Testis (tissue), 3 donors: ENCODE results near the gene PODNL1. TPM values are rescaled to one million over a fixed set of nuclear protein-coding genes. Genes with fewer than 3 reads are reported as not detected.

Experiments
- DNase-seq: peaks from one replicate; pipeline ENCODE4 v3.0.0-alpha.2; 2019
- H3K27ac ChIP-seq, 2 donors: fragments of 200-600 bp; sonication (generic); one replicate each; pipeline ENCODE4 v1.5.1; 2019
- H3K27me3 ChIP-seq: fragments of 200-600 bp; sonication (generic); one replicate; pipeline ENCODE4 v1.5.1; 2019
- H3K36me3 ChIP-seq: fragments of 200-600 bp; sonication (generic); one replicate; pipeline ENCODE4 v1.5.1; 2017; ENCODE audit warnings: low read depth; ENCODE audit errors: missing control alignments
- H3K4me1 ChIP-seq: fragments of 200-600 bp; sonication (generic); one replicate; pipeline ENCODE4 v1.5.1; 2019
- H3K4me3 ChIP-seq, 2 donors: fragments of 200-600 bp; sonication (generic); one replicate each; pipeline ENCODE4 v1.5.1; 2017 to 2019
- H3K9me3 ChIP-seq: fragments of 200-600 bp; sonication (generic); one replicate; pipeline ENCODE4 v1.5.1; 2017
- CTCF ChIP-seq, 3 experiments: fragments of 450-650 bp in 2 of 3; fragments of 200-600 bp in 1 of 3; sonication (generic) in 1 of 3; IDR thresholded peaks; one replicate each; pipeline ENCODE4 v1.5.1; 2016 to 2019; ENCODE audit warnings: antibody characterized with exemption in 3 of 3, mild to moderate bottlenecking in 2 of 3, moderate library complexity in 1 of 3
- POLR2A ChIP-seq: fragments of 450-650 bp; IDR thresholded peaks from one replicate; pipeline ENCODE4 v1.6.1; 2017; ENCODE audit warnings: antibody characterized with exemption, mild to moderate bottlenecking, moderate library complexity
- WGBS, 2 donors: methylation state at CpG; one replicate each; pipeline ENCODE4 v1.1.5; 2018; 5-methylcytosine and 5-hydroxymethylcytosine counted together
- intact Hi-C: fragments of 100-400 bp; cut with DNase I; formaldehyde crosslinking; loops from one replicate; pipeline ENCODE4 v1.15.1; 2023; ENCODE audit warnings: low total_unique reads
- polyA plus RNA-seq: library from polyadenylated mRNA; stranded (reverse); fragments of 350-450 nt; fragmentation: Illumina TruSeq; extraction: RNeasy Lipid Tissue Mini Kit (QIAGEN cat#74804); gene quantifications from one replicate; pipeline ENCODE4 v1.2.3, GENCODE V29; 2014; ENCODE audit warnings: low read depth, low replicate concordance; ENCODE audit not compliant: insufficient read depth
- total RNA-seq, 2 donors: library from RNA; depleted of rRNA; stranded (reverse); fragments of >200 nt; gene quantifications; one replicate each; pipeline ENCODE4 v1.2.3, GENCODE V29; 2016

PODNL1 gene
- total and polyA plus RNA-seq, 3 donors from 2014 or later: 5.8 to 14.6 (median 12.6) TPM

- H3K27me3 ChIP-seq: no peaks in the 10 kb centered on the region
- TF ChIP-seq CTCF (IDR thresholded peaks at IDR 0.05): no peak
- TF ChIP-seq POLR2A: no peak
- intact Hi-C loops: no loop called here
- no peak overlapping the region for H3K27ac ChIP-seq
- H3K4me3 ChIP-seq: no peak overlapping the region
- 74 to 79% methylated on average over 8 of the region's 8 CpGs for WGBS, 2 donors
- no peaks in the 10 kb centered on the region for H3K9me3 ChIP-seq
- no peak for DNase-seq
- peaks cover 14% of the 10 kb centered on the region for H3K4me1 ChIP-seq
- no peaks in the 10 kb centered on the region for H3K36me3 ChIP-seq
Measured at GRCh38 chr19:13957051-13957450, 18.8 kb upstream of the PODNL1 start.

- H3K4me1 ChIP-seq: peaks cover 14% of the 10 kb centered on the region
- no peak overlapping the region for H3K4me3 ChIP-seq
- no peak overlapping the region for H3K27ac ChIP-seq
- no peaks in the 10 kb centered on the region for H3K27me3 ChIP-seq
- no peaks in the 10 kb centered on the region for H3K9me3 ChIP-seq
- intact Hi-C loops: no loop called here
- no peak for DNase-seq
- no peaks in the 10 kb centered on the region for H3K36me3 ChIP-seq
- WGBS, 2 donors: 99 to 100% methylated on average over 9 to 16 of the region's 16 CpGs
- TF ChIP-seq POLR2A (no peak), CTCF (IDR thresholded peaks at IDR 0.05) (no peak)
Measured at GRCh38 chr19:13956365-13956744, 18.1 kb upstream of the PODNL1 start.

GRCh38 chr19:13955662-13956364, 17.6 kb upstream of the PODNL1 start:
- Histone ChIP-seq H3K27ac (no peak overlapping the region), H3K27me3 (no peaks in the 10 kb centered on the region), H3K4me3 (no peak overlapping the region), H3K9me3 (no peaks in the 10 kb centered on the region), H3K36me3 (no peaks in the 10 kb centered on the region), H3K4me1 (peaks cover 14% of the 10 kb centered on the region)
- intact Hi-C loops: no loop called here
- TF ChIP-seq CTCF (IDR thresholded peaks at IDR 0.05) (no peak), POLR2A (no peak)
- WGBS, 2 donors: 83 to 92% methylated on average over 23 to 40 of the region's 42 CpGs
- DNase-seq: no peak

- H3K4me3 ChIP-seq: no peak overlapping the region
- TF ChIP-seq CTCF (IDR thresholded peaks at IDR 0.05) (no peak), POLR2A (no peak)
- no peaks in the 10 kb centered on the region for H3K36me3 ChIP-seq
- intact Hi-C loops: no loop called here
- H3K27ac ChIP-seq: no peak overlapping the region
- H3K27me3 ChIP-seq: no peaks in the 10 kb centered on the region
- peaks cover 14% of the 10 kb centered on the region for H3K4me1 ChIP-seq
- no peaks in the 10 kb centered on the region for H3K9me3 ChIP-seq
- DNase-seq: no peak
- 89 to 94% methylated on average over 5 to 15 of the region's 15 CpGs for WGBS, 2 donors
Measured at GRCh38 chr19:13954185-13954584, 16.0 kb upstream of the PODNL1 start.
